Liver (tissue), 9 donors: Measurements from ENCODE around the gene SP7. TPM values are rescaled to one million over a fixed set of nuclear protein-coding genes. Genes with fewer than 3 reads are reported as not detected.

Source experiments
- DNase-seq: peaks from one replicate; pipeline ENCODE4 v3.0.0-alpha.2; 2017; ENCODE audit warnings: low spot score
- H3K27ac ChIP-seq, 2 donors: one replicate each; pipeline ENCODE4 v1.7.0; 2013; ENCODE audit warnings: inconsistent platforms in 2 of 2, low read length in 2 of 2, control low read depth in 1 of 2, low read depth in 1 of 2, mild to moderate bottlenecking in 1 of 2
- H3K27me3 ChIP-seq, 4 donors: one replicate each; pipeline versions ENCODE4 v1.6.1 to v1.7.0; 2013; ENCODE audit warnings: low read length in 3 of 4, inconsistent platforms in 1 of 4, mild to moderate bottlenecking in 1 of 4, moderate library complexity in 1 of 4; ENCODE audit not compliant: control insufficient read depth in 4 of 4, insufficient read depth in 4 of 4
- H3K36me3 ChIP-seq, 4 donors: one replicate each; pipeline versions ENCODE4 v1.6.1 to v1.7.0; 2013; ENCODE audit warnings: low read length in 3 of 4, mild to moderate bottlenecking in 3 of 4, low read depth in 1 of 4, moderate library complexity in 1 of 4; ENCODE audit not compliant: control insufficient read depth in 4 of 4, insufficient read depth in 3 of 4
- H3K4me1 ChIP-seq, 4 donors: one replicate each; pipeline versions ENCODE4 v1.6.1 to v1.7.0; 2013; ENCODE audit warnings: low read length in 3 of 4, mild to moderate bottlenecking in 3 of 4, moderate library complexity in 1 of 4; ENCODE audit not compliant: control insufficient read depth in 4 of 4, insufficient read depth in 4 of 4
- H3K4me3 ChIP-seq, 3 donors: one replicate each; pipeline versions ENCODE4 v1.6.1 to v1.7.0; 2013; ENCODE audit warnings: low read length in 3 of 3, control low read depth in 1 of 3, low read depth in 1 of 3, mild to moderate bottlenecking in 1 of 3
- H3K9ac ChIP-seq, 2 donors: one replicate each; pipeline ENCODE4 v1.7.0; 2013; ENCODE audit warnings: low read length in 2 of 2, mild to moderate bottlenecking in 2 of 2, moderate library complexity in 2 of 2, control low read depth in 1 of 2, low read depth in 1 of 2
- H3K9me3 ChIP-seq, 4 donors: one replicate each; pipeline versions ENCODE4 v1.6.1 to v1.7.0; 2013; ENCODE audit warnings: low read length in 3 of 4; ENCODE audit not compliant: control insufficient read depth in 4 of 4
- EGR1 ChIP-seq, 2 donors: IDR thresholded peaks; 2 replicates each; pipeline ENCODE4 v1.6.1; 2016 to 2018; ENCODE audit warnings: antibody characterized with exemption in 2 of 2, low read depth in 2 of 2
- FOXA1 ChIP-seq: IDR thresholded peaks from 2 replicates; pipeline ENCODE4 v1.6.1; 2016; ENCODE audit warnings: antibody characterized with exemption
- FOXA2 ChIP-seq: IDR thresholded peaks from 2 replicates; pipeline ENCODE4 v1.6.1; 2016; ENCODE audit warnings: antibody characterized with exemption
- GABPA ChIP-seq, 2 donors: IDR thresholded peaks in 1 of 2; conservative IDR thresholded peaks in 1 of 2; 2 replicates each; pipeline ENCODE4 v1.6.1; 2016; ENCODE audit warnings: antibody characterized with exemption in 2 of 2, mild to moderate bottlenecking in 1 of 2, moderate library complexity in 1 of 2
- HNF4A ChIP-seq, 2 donors: conservative IDR thresholded peaks; 2 replicates each; pipeline ENCODE4 v1.6.1; 2016; ENCODE audit warnings: antibody characterized with exemption in 2 of 2, mild to moderate bottlenecking in 2 of 2
- HNF4G ChIP-seq: IDR thresholded peaks from 2 replicates; pipeline ENCODE4 v1.6.1; 2016; ENCODE audit warnings: antibody characterized with exemption
- JUND ChIP-seq, 2 donors: IDR thresholded peaks; 2 replicates each; pipeline ENCODE4 v1.6.1; 2016; ENCODE audit warnings: antibody characterized with exemption in 2 of 2
- NR2F2 ChIP-seq: IDR thresholded peaks from 2 replicates; pipeline ENCODE4 v1.6.1; 2016; ENCODE audit warnings: antibody characterized with exemption
- RAD21 ChIP-seq, 2 donors: IDR thresholded peaks; 2 replicates each; pipeline ENCODE4 v1.6.1; 2016; ENCODE audit warnings: antibody characterized with exemption in 2 of 2, mild to moderate bottlenecking in 2 of 2
- SP1 ChIP-seq: IDR thresholded peaks from 2 replicates; pipeline ENCODE4 v1.6.1; 2018; ENCODE audit warnings: antibody characterized with exemption, mild to moderate bottlenecking
- TAF1 ChIP-seq: conservative IDR thresholded peaks from 2 replicates; pipeline ENCODE4 v1.6.1; 2016; ENCODE audit warnings: antibody characterized with exemption, mild to moderate bottlenecking
- YY1 ChIP-seq: IDR thresholded peaks from 2 replicates; pipeline ENCODE4 v1.6.1; 2016; ENCODE audit warnings: antibody characterized with exemption, mild to moderate bottlenecking
- WGBS: extraction: QIAGEN DNeasy Blood & Tissue Kit; methylation state at CpG from one replicate; pipeline ENCODE4 v1.1.7; 2013; 5-methylcytosine and 5-hydroxymethylcytosine counted together
- polyA plus RNA-seq, 2 donors: library from polyadenylated mRNA; stranded (reverse) in 1 of 2; unstranded in 1 of 2; fragments of 200-250 nt in 1 of 2; fragments of >200 nt in 1 of 2; fragmentation: Nextera tagmentation in 1 of 2; extraction: Ambion mirVana in 1 of 2; gene quantifications; one replicate each; pipeline versions ENCODE4 v1.2.1 to v1.2.3, GENCODE V29; 2013 to 2015
- total RNA-seq, 2 donors: library from RNA; depleted of rRNA; stranded (reverse); fragments of >200 nt; gene quantifications; one replicate each; pipeline ENCODE4 v1.2.3, GENCODE V29; 2014
- TF ChIP-seq, protein P1 (sequence below): fragments of 150-350 bp; IDR thresholded peaks from 2 replicates; pipeline ENCODE4 v1.5.1; 2017; ENCODE audit warnings: improper control_type of control experiment, low read depth, low read length; ENCODE audit not compliant: missing input control
- TF ChIP-seq, protein P2 (sequence below): IDR thresholded peaks from 2 replicates; pipeline ENCODE4 v1.6.1; 2016; ENCODE audit warnings: antibody characterized with exemption
- TF ChIP-seq, protein P3 (sequence below): IDR thresholded peaks from 2 replicates; pipeline ENCODE4 v1.6.1; 2016; ENCODE audit warnings: antibody characterized with exemption
- TF ChIP-seq, protein P4 (sequence below): IDR thresholded peaks from 2 replicates; pipeline ENCODE4 v1.6.1; 2016; ENCODE audit warnings: antibody characterized with exemption
- TF ChIP-seq, protein P5 (sequence below): IDR thresholded peaks from 2 replicates; pipeline ENCODE4 v1.6.1; 2016; ENCODE audit warnings: antibody characterized with exemption, mild to moderate bottlenecking
- donor health status: healthy.
- donor health status: healthy.
- donor health status: healthy.
- donor health status: healthy.
- donor health status: healthy.

The SP7 gene
- total and polyA plus RNA-seq, 4 donors: not detected

DNA sequence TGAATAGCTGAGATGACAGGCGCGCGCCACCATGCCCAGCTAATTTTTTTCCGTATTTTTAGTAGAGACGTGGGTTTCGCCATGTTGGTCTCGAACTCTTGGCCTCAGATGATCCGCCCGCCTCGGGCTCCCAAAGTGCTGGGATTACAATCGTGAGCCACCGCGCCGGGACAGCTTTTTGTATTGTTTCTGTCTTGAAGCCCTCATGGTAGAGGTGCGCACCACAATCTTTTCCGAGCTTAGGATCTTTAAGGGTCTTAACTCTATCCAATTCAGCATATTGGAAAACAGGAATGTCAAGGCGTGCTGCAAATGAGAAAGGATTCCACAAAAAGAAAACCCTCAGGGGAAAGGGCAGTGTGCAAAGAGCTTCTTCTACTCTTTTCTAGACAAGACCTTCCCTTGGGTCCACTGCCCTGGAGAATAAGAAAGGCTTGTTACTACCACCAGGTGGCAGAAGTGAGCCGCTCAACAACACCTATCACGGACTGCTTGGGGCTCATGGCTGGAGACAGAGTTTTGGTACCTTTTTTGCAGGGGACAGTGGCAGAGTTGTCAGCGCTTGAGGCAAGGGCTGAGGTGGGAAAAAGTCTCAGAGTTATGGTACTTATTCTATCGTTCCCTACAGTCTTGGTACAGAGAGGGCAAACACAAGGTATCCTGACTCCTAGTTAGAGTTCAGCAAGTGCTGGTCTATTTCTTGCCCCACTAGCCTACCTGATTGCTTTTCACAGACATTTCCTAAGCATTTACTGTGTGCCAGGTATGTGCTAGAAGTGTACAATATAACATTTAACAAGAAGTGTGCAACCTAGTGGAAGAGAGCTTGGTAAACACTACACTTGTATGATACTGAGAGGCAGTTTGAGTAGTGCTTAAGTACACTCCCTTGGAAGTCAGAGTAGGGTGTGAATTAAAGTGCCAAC, 16.4 kb upstream of the SP7 start:
- H3K9me3 ChIP-seq: no peaks in the 10 kb centered on the region
- no peak overlapping the region for H3K4me3 ChIP-seq
- H3K36me3 ChIP-seq: no peaks in the 10 kb centered on the region
- WGBS: 58% methylated on average over 21 of the region's 21 CpGs
- H3K4me1 ChIP-seq: peaks cover 0 to 2% (median 0%) of the 10 kb centered on the region in 4 donors
- DNase-seq: peak; percentile 83
- H3K27me3 ChIP-seq: no peaks in the 10 kb centered on the region
- no peak overlapping the region for H3K9ac ChIP-seq
- TF ChIP-seq, protein P1, sequence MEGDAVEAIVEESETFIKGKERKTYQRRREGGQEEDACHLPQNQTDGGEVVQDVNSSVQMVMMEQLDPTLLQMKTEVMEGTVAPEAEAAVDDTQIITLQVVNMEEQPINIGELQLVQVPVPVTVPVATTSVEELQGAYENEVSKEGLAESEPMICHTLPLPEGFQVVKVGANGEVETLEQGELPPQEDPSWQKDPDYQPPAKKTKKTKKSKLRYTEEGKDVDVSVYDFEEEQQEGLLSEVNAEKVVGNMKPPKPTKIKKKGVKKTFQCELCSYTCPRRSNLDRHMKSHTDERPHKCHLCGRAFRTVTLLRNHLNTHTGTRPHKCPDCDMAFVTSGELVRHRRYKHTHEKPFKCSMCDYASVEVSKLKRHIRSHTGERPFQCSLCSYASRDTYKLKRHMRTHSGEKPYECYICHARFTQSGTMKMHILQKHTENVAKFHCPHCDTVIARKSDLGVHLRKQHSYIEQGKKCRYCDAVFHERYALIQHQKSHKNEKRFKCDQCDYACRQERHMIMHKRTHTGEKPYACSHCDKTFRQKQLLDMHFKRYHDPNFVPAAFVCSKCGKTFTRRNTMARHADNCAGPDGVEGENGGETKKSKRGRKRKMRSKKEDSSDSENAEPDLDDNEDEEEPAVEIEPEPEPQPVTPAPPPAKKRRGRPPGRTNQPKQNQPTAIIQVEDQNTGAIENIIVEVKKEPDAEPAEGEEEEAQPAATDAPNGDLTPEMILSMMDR: peak; percentile 89
- TF ChIP-seq RAD21 (IDR thresholded peaks at IDR 0.05): peak; percentile 98 to 99
- TF ChIP-seq HNF4G: no peak
- H3K27ac ChIP-seq: no peak overlapping the region

DNA sequence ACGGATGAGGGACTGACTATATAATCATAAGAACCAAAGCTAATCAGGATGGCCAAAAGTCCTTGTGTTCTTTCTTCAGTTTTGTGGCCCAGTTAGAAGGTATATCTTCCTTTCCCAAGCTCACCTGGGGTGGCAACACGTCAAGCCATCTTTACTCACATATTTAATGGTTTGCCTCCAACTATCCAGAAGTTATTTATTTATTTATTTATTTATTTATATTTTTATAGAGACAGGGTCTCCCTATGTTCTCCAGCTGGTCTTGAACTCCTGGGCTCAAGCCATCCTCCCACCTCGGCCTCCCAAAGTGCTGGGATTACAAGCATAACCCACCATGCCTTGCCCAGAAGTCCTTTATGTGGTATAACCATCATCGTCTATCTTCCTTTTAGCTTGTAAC, 11.8 kb upstream of the SP7 start:
- Histone ChIP-seq H3K4me1 (peaks cover 0 to 11% (median 5%) of the 10 kb centered on the region in 4 donors), H3K36me3 (no peaks in the 10 kb centered on the region), H3K27me3 (no peaks in the 10 kb centered on the region), H3K9ac (no peak overlapping the region), H3K27ac (no peak overlapping the region), H3K9me3 (no peaks in the 10 kb centered on the region), H3K4me3 (no peak overlapping the region)
- TF ChIP-seq FOXA1: no peak
- TF ChIP-seq RAD21 (IDR thresholded peaks at IDR 0.05): no peak
- TF ChIP-seq, protein P2, sequence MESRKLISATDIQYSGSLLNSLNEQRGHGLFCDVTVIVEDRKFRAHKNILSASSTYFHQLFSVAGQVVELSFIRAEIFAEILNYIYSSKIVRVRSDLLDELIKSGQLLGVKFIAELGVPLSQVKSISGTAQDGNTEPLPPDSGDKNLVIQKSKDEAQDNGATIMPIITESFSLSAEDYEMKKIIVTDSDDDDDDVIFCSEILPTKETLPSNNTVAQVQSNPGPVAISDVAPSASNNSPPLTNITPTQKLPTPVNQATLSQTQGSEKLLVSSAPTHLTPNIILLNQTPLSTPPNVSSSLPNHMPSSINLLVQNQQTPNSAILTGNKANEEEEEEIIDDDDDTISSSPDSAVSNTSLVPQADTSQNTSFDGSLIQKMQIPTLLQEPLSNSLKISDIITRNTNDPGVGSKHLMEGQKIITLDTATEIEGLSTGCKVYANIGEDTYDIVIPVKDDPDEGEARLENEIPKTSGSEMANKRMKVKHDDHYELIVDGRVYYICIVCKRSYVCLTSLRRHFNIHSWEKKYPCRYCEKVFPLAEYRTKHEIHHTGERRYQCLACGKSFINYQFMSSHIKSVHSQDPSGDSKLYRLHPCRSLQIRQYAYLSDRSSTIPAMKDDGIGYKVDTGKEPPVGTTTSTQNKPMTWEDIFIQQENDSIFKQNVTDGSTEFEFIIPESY: no peak
- no peak for TF ChIP-seq TAF1
- no peak for TF ChIP-seq YY1
- TF ChIP-seq, protein P3, sequence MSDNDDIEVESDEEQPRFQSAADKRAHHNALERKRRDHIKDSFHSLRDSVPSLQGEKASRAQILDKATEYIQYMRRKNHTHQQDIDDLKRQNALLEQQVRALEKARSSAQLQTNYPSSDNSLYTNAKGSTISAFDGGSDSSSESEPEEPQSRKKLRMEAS: no peak
- no peak for TF ChIP-seq JUND (IDR thresholded peaks at IDR 0.05)
- no peak for TF ChIP-seq HNF4A (conservative IDR thresholded peaks at IDR 0.05)
- TF ChIP-seq SP1: no peak
- TF ChIP-seq, protein P4, sequence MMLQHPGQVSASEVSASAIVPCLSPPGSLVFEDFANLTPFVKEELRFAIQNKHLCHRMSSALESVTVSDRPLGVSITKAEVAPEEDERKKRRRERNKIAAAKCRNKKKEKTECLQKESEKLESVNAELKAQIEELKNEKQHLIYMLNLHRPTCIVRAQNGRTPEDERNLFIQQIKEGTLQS: no peak
- TF ChIP-seq, protein P5, sequence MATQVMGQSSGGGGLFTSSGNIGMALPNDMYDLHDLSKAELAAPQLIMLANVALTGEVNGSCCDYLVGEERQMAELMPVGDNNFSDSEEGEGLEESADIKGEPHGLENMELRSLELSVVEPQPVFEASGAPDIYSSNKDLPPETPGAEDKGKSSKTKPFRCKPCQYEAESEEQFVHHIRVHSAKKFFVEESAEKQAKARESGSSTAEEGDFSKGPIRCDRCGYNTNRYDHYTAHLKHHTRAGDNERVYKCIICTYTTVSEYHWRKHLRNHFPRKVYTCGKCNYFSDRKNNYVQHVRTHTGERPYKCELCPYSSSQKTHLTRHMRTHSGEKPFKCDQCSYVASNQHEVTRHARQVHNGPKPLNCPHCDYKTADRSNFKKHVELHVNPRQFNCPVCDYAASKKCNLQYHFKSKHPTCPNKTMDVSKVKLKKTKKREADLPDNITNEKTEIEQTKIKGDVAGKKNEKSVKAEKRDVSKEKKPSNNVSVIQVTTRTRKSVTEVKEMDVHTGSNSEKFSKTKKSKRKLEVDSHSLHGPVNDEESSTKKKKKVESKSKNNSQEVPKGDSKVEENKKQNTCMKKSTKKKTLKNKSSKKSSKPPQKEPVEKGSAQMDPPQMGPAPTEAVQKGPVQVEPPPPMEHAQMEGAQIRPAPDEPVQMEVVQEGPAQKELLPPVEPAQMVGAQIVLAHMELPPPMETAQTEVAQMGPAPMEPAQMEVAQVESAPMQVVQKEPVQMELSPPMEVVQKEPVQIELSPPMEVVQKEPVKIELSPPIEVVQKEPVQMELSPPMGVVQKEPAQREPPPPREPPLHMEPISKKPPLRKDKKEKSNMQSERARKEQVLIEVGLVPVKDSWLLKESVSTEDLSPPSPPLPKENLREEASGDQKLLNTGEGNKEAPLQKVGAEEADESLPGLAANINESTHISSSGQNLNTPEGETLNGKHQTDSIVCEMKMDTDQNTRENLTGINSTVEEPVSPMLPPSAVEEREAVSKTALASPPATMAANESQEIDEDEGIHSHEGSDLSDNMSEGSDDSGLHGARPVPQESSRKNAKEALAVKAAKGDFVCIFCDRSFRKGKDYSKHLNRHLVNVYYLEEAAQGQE: no peak
- no peak for TF ChIP-seq GABPA (IDR thresholded peaks at IDR 0.05 in 1 of 2, conservative IDR thresholded peaks at IDR 0.05 in 1 of 2)
- TF ChIP-seq HNF4G: no peak
- TF ChIP-seq, protein P1: no peak
- TF ChIP-seq FOXA2: no peak
- no peak for TF ChIP-seq NR2F2
- no peak for TF ChIP-seq EGR1 (IDR thresholded peaks at IDR 0.05; ENCODE audit: low read depth in 2 of 2)
- no peak for DNase-seq
- WGBS: 89% methylated on average over 4 of the region's 4 CpGs
